Cardiac muscle cell (in vitro differentiated cells and primary cell): ENCODE measurements around the gene CREB3L1. TPM values are rescaled to one million over a fixed set of nuclear protein-coding genes. Genes with fewer than 3 reads are reported as not detected.

Experiments used
- DNase-seq, 2 donors: peaks; one replicate each; pipeline versions ENCODE4 v3.0.0 to v3.0.0-alpha.2; 2010 to 2017; ENCODE audit warnings: low read depth in 1 of 2, low spot score in 1 of 2
- H3K27ac ChIP-seq: fragments of 200-600 bp; sonication (generic); 2 replicates; pipeline ENCODE4 v1.5.1; 2016
- H3K27me3 ChIP-seq: fragments of 200-600 bp; sonication (generic); 2 replicates; pipeline ENCODE4 v1.6.0; 2016; ENCODE audit warnings: control low read depth
- H3K36me3 ChIP-seq: fragments of 200-600 bp; sonication (generic); 2 replicates; pipeline ENCODE4 v1.5.1; 2016; ENCODE audit warnings: control low read depth
- H3K4me1 ChIP-seq: fragments of 200-600 bp; sonication (generic); 2 replicates; pipeline ENCODE4 v1.8.1; 2017; ENCODE audit warnings: low read depth, mild to moderate bottlenecking, mixed run types
- H3K4me3 ChIP-seq: fragments of 200-600 bp; sonication (generic); 2 replicates; pipeline ENCODE4 v1.5.1; 2016; ENCODE audit warnings: mild to moderate bottlenecking
- H3K9me3 ChIP-seq: fragments of 200-600 bp; sonication (generic); 2 replicates; pipeline ENCODE4 v1.5.1; 2017; ENCODE audit warnings: low read depth, mild to moderate bottlenecking, control low read depth
- CTCF ChIP-seq: IDR thresholded peaks from 2 replicates; pipeline ENCODE4 v1.5.1; 2012; ENCODE audit warnings: low read depth, mild to moderate bottlenecking, low read length
- polyA plus RNA-seq: library from polyadenylated mRNA; unstranded; fragments of >200 nt; fragmentation: Nextera tagmentation; extraction: Ambion mirVana; gene quantifications from 2 replicates; pipeline ENCODE4 v1.2.1, GENCODE V29; 2016
- total RNA-seq: library from RNA; depleted of rRNA; stranded (reverse); fragments of >200 nt; gene quantifications from 2 replicates; pipeline ENCODE4 v1.2.3, GENCODE V29; 2016

Gene CREB3L1
- total and polyA plus RNA-seq, 2 experiments from 2014 or later: 3.8 to 14.1 TPM

- H3K4me3 ChIP-seq: peak overlapping the region; percentile 74
- TF ChIP-seq CTCF: no peak
- H3K27ac ChIP-seq: no peak overlapping the region
- no peaks in the 10 kb centered on the region for H3K9me3 ChIP-seq
- peaks cover 24% of the 10 kb centered on the region for H3K4me1 ChIP-seq
- H3K36me3 ChIP-seq: no peaks in the 10 kb centered on the region
- DNase-seq: peak in 1 of 2 donors; percentile 85
- no peaks in the 10 kb centered on the region for H3K27me3 ChIP-seq
These were observed 2.0 kb downstream of the CREB3L1 start for GRCh38 chr11:46279126-46280099.

- Histone ChIP-seq H3K36me3 (no peaks in the 10 kb centered on the region), H3K4me3 (no peak overlapping the region), H3K4me1 (peaks cover 24% of the 10 kb centered on the region), H3K27me3 (no peaks in the 10 kb centered on the region), H3K27ac (no peak overlapping the region), H3K9me3 (no peaks in the 10 kb centered on the region)
- no peak for DNase-seq
- no peak for TF ChIP-seq CTCF
These were observed 3.2 kb downstream of the CREB3L1 start for GRCh38 chr11:46280706-46281105.

GRCh38 chr11:46281371-46281831 is 3.9 kb downstream of the CREB3L1 start:
- peaks cover 19% of the 10 kb centered on the region for H3K4me1 ChIP-seq
- peak in 1 of 2 donors; percentile 64 for DNase-seq
- TF ChIP-seq CTCF: no peak
- no peaks in the 10 kb centered on the region for H3K9me3 ChIP-seq
- peak overlapping the region; percentile 49 for H3K27ac ChIP-seq
- no peak overlapping the region for H3K4me3 ChIP-seq
- H3K36me3 ChIP-seq: no peaks in the 10 kb centered on the region
- H3K27me3 ChIP-seq: no peaks in the 10 kb centered on the region

- Histone ChIP-seq H3K27me3 (no peaks in the 10 kb centered on the region), H3K36me3 (no peaks in the 10 kb centered on the region), H3K9me3 (no peaks in the 10 kb centered on the region), H3K4me1 (peaks cover 12% of the 10 kb centered on the region), H3K27ac (no peak overlapping the region), H3K4me3 (no peak overlapping the region)
- DNase-seq: peak in 1 of 2 donors; percentile 44
- TF ChIP-seq CTCF: no peak
These were observed 7.7 kb downstream of the CREB3L1 start for GRCh38 chr11:46285173-46285572.

- Histone ChIP-seq H3K4me3 (no peak overlapping the region), H3K27ac (no peak overlapping the region), H3K4me1 (peaks cover 16% of the 10 kb centered on the region), H3K36me3 (no peaks in the 10 kb centered on the region), H3K9me3 (no peaks in the 10 kb centered on the region), H3K27me3 (no peaks in the 10 kb centered on the region)
- peak in 1 of 2 donors; percentile 86 for DNase-seq
- TF ChIP-seq CTCF: no peak
These were observed 8.2 kb downstream of the CREB3L1 start for GRCh38 chr11:46285594-46286033.
